Activated CD4-positive, alpha-beta memory T cell treated with anti-CD3 and anti-CD28 coated beads for 36 hours (primary cell): ENCODE measurements around the gene IGSF9. TPM values are rescaled to one million over a fixed set of nuclear protein-coding genes. Genes with fewer than 3 reads are reported as not detected.

ENCODE experiments used
- CTCF ChIA-PET: fragments of 350-600 bp; sonication (Branson Sonifier 250); formaldehyde crosslinking; loops from one replicate; lab custom pipeline; 2021; ENCODE audit warnings: antibody characterized with exemption, inconsistent platforms; lab: Charles Lee
- POLR2A ChIA-PET: fragments of 350-600 bp; sonication (Branson Sonifier 250); formaldehyde crosslinking; loops from one replicate; lab custom pipeline; 2021; ENCODE audit warnings: antibody characterized with exemption; lab: Charles Lee
- DNase-seq: peaks from one replicate; pipeline ENCODE4 v3.0.0-alpha.2; 2020
- H3K27ac Mint-ChIP-seq: one replicate; pipeline ENCODE4 v1.8.0; 2021; ENCODE audit warnings: mixed read lengths
- H3K27me3 Mint-ChIP-seq: one replicate; pipeline ENCODE4 v1.8.0; 2021; ENCODE audit warnings: mixed read lengths
- H3K36me3 Mint-ChIP-seq: one replicate; pipeline ENCODE4 v1.8.0; 2021; ENCODE audit warnings: mixed read lengths
- H3K4me1 Mint-ChIP-seq: one replicate; pipeline ENCODE4 v1.8.0; 2021; ENCODE audit warnings: low read depth, mixed read lengths
- H3K4me3 Mint-ChIP-seq: one replicate; pipeline ENCODE4 v1.8.0; 2021; ENCODE audit warnings: mild to moderate bottlenecking, mixed read lengths
- H3K9me3 Mint-ChIP-seq: one replicate; pipeline ENCODE4 v1.8.0; 2021; ENCODE audit warnings: mixed read lengths
- intact Hi-C: fragments of 100-400 bp; cut with micrococcal nuclease; formaldehyde crosslinking; loops from one replicate; pipeline ENCODE4 v1.15.1; 2023
- total RNA-seq, 2 experiments: library from RNA; stranded (reverse); gene quantifications; one replicate each; pipeline ENCODE4 v1.2.3, GENCODE V29; 2021

The IGSF9 gene
- total RNA-seq, 2 experiments from 2014 or later = 0.05 TPM; not detected in 1

- H3K27ac Mint-ChIP-seq = no peak overlapping the region
- no peaks in the 10 kb centered on the region for H3K27me3 Mint-ChIP-seq
- ChIA-PET CTCF (interaction anchor here (0.8 to 16.2 kb wide), 11 partner anchors 10 to 142 kb away, joined by 3 to 311 read pairs (median 3); partner anchors contain the start of genes PIGM and TAGLN2), POLR2A (no interaction called here)
- intact Hi-C loops = loop anchor here (1.0 to 2.0 kb wide), 2 partner anchors 71 to 142 kb away; no protein-coding TSS in a partner anchor
- DNase-seq = peak; percentile 90
- no peak overlapping the region for H3K4me3 Mint-ChIP-seq
- peaks cover 6% of the 10 kb centered on the region for H3K4me1 Mint-ChIP-seq
- H3K36me3 Mint-ChIP-seq = no peaks in the 10 kb centered on the region
- H3K9me3 Mint-ChIP-seq = no peaks in the 10 kb centered on the region
Observed at GRCh38 chr1:159936273-159936904, 9.0 kb downstream of the IGSF9 start.

- H3K4me1 Mint-ChIP-seq = peaks cover 6% of the 10 kb centered on the region
- no peak for DNase-seq
- intact Hi-C loops = loop anchor here (1.0 to 2.0 kb wide), 2 partner anchors 72 to 143 kb away; no protein-coding TSS in a partner anchor
- H3K9me3 Mint-ChIP-seq = no peaks in the 10 kb centered on the region
- H3K27me3 Mint-ChIP-seq = no peaks in the 10 kb centered on the region
- ChIA-PET CTCF (interaction anchor here (0.8 to 16.2 kb wide), 12 partner anchors 10 to 142 kb away, joined by 3 to 311 read pairs (median 4); partner anchors contain the start of genes PIGM and TAGLN2), POLR2A (no interaction called here)
- H3K27ac Mint-ChIP-seq = no peak overlapping the region
- no peaks in the 10 kb centered on the region for H3K36me3 Mint-ChIP-seq
- H3K4me3 Mint-ChIP-seq = no peak overlapping the region
Observed at GRCh38 chr1:159935719-159936272, 9.6 kb downstream of the IGSF9 start.

GRCh38 chr1:159935305-159935704 lies 10.1 kb downstream of the IGSF9 start:
- no peak overlapping the region for H3K27ac Mint-ChIP-seq
- H3K36me3 Mint-ChIP-seq = no peaks in the 10 kb centered on the region
- H3K27me3 Mint-ChIP-seq = no peaks in the 10 kb centered on the region
- peaks cover 6% of the 10 kb centered on the region for H3K4me1 Mint-ChIP-seq
- intact Hi-C loops = no loop called here
- POLR2A ChIA-PET = no interaction called here
- CTCF ChIA-PET = interaction anchor here (0.7 to 16.2 kb wide), 12 partner anchors 10 to 143 kb away, joined by 3 to 311 read pairs (median 4); partner anchors contain the start of genes PIGM, SLAMF9 and TAGLN2
- DNase-seq = no peak
- no peaks in the 10 kb centered on the region for H3K9me3 Mint-ChIP-seq
- H3K4me3 Mint-ChIP-seq = no peak overlapping the region

GRCh38 chr1:159934136-159935039 lies 11.0 kb downstream of the IGSF9 start:
- Mint-ChIP-seq H3K27ac (no peak overlapping the region), H3K4me3 (no peak overlapping the region), H3K9me3 (no peaks in the 10 kb centered on the region), H3K36me3 (no peaks in the 10 kb centered on the region), H3K4me1 (peaks cover 6% of the 10 kb centered on the region), H3K27me3 (no peaks in the 10 kb centered on the region)
- ChIA-PET CTCF (interaction anchor here (0.7 to 16.2 kb wide), 9 partner anchors 9 to 144 kb away, joined by 3 to 311 read pairs (median 4); partner anchors contain the start of genes SLAMF9 and TAGLN2), POLR2A (no interaction called here)
- intact Hi-C loops = no loop called here
- DNase-seq = no peak

GRCh38 chr1:159933347-159933746 lies 12.1 kb downstream of the IGSF9 start:
- DNase-seq = no peak
- H3K27ac Mint-ChIP-seq = no peak overlapping the region
- H3K4me3 Mint-ChIP-seq = no peak overlapping the region
- intact Hi-C loops = no loop called here
- H3K36me3 Mint-ChIP-seq = no peaks in the 10 kb centered on the region
- CTCF ChIA-PET = interaction anchor here (1.1 to 16.2 kb wide), 5 partner anchors 8 to 145 kb away, joined by 3 to 311 read pairs (median 4); no protein-coding TSS in a partner anchor
- no peaks in the 10 kb centered on the region for H3K9me3 Mint-ChIP-seq
- POLR2A ChIA-PET = no interaction called here
- H3K27me3 Mint-ChIP-seq = no peaks in the 10 kb centered on the region
- H3K4me1 Mint-ChIP-seq = peaks cover 5% of the 10 kb centered on the region

- ChIA-PET CTCF (interaction anchor here (0.9 to 16.2 kb wide), 5 partner anchors 8 to 146 kb away, joined by 3 to 311 read pairs (median 4); no protein-coding TSS in a partner anchor), POLR2A (no interaction called here)
- intact Hi-C loops = no loop called here
- Mint-ChIP-seq H3K9me3 (no peaks in the 10 kb centered on the region), H3K36me3 (no peaks in the 10 kb centered on the region), H3K4me3 (no peak overlapping the region), H3K4me1 (peaks cover 3% of the 10 kb centered on the region), H3K27me3 (no peaks in the 10 kb centered on the region), H3K27ac (no peak overlapping the region)
- no peak for DNase-seq
Observed at GRCh38 chr1:159932296-159933285, 12.8 kb downstream of the IGSF9 start.

GRCh38 chr1:159931795-159932173 lies 13.6 kb downstream of the IGSF9 start:
- no peaks in the 10 kb centered on the region for H3K9me3 Mint-ChIP-seq
- H3K4me1 Mint-ChIP-seq = peaks cover 3% of the 10 kb centered on the region
- no peak for DNase-seq
- no peak overlapping the region for H3K27ac Mint-ChIP-seq
- ChIA-PET CTCF (interaction anchor here (16.2 kb wide), 1 partner anchor 72 kb away, joined by 311 read pairs; no protein-coding TSS in a partner anchor), POLR2A (no interaction called here)
- H3K36me3 Mint-ChIP-seq = no peaks in the 10 kb centered on the region
- intact Hi-C loops = no loop called here
- no peak overlapping the region for H3K4me3 Mint-ChIP-seq
- no peaks in the 10 kb centered on the region for H3K27me3 Mint-ChIP-seq

- H3K36me3 Mint-ChIP-seq = no peaks in the 10 kb centered on the region
Observed at GRCh38 chr1:159931101-159931794, 14.2 kb downstream of the IGSF9 start.

GRCh38 chr1:159930634-159931033 lies 14.8 kb downstream of the IGSF9 start:
- H3K4me3 Mint-ChIP-seq = no peak overlapping the region
- no peaks in the 10 kb centered on the region for H3K27me3 Mint-ChIP-seq
- DNase-seq = no peak
- H3K9me3 Mint-ChIP-seq = no peaks in the 10 kb centered on the region
- H3K36me3 Mint-ChIP-seq = no peaks in the 10 kb centered on the region
- H3K4me1 Mint-ChIP-seq = peaks cover 6% of the 10 kb centered on the region
- ChIA-PET CTCF (interaction anchor here (16.2 kb wide), 1 partner anchor 73 kb away, joined by 311 read pairs; no protein-coding TSS in a partner anchor), POLR2A (interaction anchor here (0.6 kb wide), 1 partner anchor 1685 kb away, joined by 4 read pairs; no protein-coding TSS in a partner anchor)
- H3K27ac Mint-ChIP-seq = no peak overlapping the region
- intact Hi-C loops = no loop called here

More at GRCh38 chr1:159931101-159931794, 14.2 kb downstream of the IGSF9 start:
- Mint-ChIP-seq H3K27me3 (no peaks in the 10 kb centered on the region), H3K9me3 (no peaks in the 10 kb centered on the region), H3K27ac (no peak overlapping the region), H3K4me1 (peaks cover 3% of the 10 kb centered on the region), H3K4me3 (no peak overlapping the region)
- intact Hi-C loops = no loop called here
- ChIA-PET CTCF (interaction anchor here (16.2 kb wide), 1 partner anchor 73 kb away, joined by 311 read pairs; no protein-coding TSS in a partner anchor), POLR2A (no interaction called here)
- DNase-seq = no peak

GRCh38 chr1:159930216-159930615 lies 15.2 kb downstream of the IGSF9 start:
- ChIA-PET CTCF (interaction anchor here (16.2 kb wide), 1 partner anchor 74 kb away, joined by 311 read pairs; no protein-coding TSS in a partner anchor), POLR2A (interaction anchor here (0.6 kb wide), 1 partner anchor 1685 kb away, joined by 4 read pairs; no protein-coding TSS in a partner anchor)
- Mint-ChIP-seq H3K27ac (no peak overlapping the region), H3K4me3 (no peak overlapping the region), H3K27me3 (no peaks in the 10 kb centered on the region), H3K4me1 (peaks cover 6% of the 10 kb centered on the region), H3K36me3 (peaks cover 2% of the 10 kb centered on the region), H3K9me3 (no peaks in the 10 kb centered on the region)
- DNase-seq = no peak
- intact Hi-C loops = no loop called here
